ENCODE measurements around the gene UPP2.

DNA sequence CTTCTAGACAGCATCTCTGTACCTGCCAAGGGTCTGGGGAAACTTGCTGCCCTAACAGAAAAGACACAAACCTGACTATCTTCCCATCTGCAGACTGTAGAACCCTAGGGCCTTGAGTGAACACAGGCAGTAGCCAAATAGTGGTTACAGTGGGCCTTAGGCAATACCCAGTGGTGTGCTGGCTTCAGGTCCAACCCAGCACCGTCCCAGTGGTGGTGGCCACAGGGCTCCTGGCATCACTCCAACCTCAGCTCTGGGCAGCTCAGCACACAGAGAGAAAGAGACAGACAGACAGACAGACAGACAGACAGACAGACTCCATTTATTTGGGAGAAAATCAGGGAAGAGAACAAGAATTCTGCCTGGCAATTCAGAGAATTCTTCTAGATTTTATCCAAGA is 29.3 kb upstream of the UPP2 start:
- TF ChIP-seq POLR2A (IDR thresholded peaks at IDR 0.05): no peak
- TF ChIP-seq, protein P1, sequence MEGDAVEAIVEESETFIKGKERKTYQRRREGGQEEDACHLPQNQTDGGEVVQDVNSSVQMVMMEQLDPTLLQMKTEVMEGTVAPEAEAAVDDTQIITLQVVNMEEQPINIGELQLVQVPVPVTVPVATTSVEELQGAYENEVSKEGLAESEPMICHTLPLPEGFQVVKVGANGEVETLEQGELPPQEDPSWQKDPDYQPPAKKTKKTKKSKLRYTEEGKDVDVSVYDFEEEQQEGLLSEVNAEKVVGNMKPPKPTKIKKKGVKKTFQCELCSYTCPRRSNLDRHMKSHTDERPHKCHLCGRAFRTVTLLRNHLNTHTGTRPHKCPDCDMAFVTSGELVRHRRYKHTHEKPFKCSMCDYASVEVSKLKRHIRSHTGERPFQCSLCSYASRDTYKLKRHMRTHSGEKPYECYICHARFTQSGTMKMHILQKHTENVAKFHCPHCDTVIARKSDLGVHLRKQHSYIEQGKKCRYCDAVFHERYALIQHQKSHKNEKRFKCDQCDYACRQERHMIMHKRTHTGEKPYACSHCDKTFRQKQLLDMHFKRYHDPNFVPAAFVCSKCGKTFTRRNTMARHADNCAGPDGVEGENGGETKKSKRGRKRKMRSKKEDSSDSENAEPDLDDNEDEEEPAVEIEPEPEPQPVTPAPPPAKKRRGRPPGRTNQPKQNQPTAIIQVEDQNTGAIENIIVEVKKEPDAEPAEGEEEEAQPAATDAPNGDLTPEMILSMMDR (IDR thresholded peaks at IDR 0.05): no peak
